Mesodermal cell (in vitro differentiated cells): Measurements from ENCODE around the gene KRT81. TPM values are rescaled to one million over a fixed set of nuclear protein-coding genes. Genes with fewer than 3 reads are reported as not detected.

Source experiments
- H3K27ac ChIP-seq: 2 replicates; pipeline ENCODE4 v1.7.0; 2013; ENCODE audit warnings: mild to moderate bottlenecking, low read depth, low read length, moderate library complexity; ENCODE audit not compliant: severe bottlenecking
- H3K36me3 ChIP-seq: 2 replicates; pipeline ENCODE4 v1.7.1; 2013; ENCODE audit warnings: mild to moderate bottlenecking, low read length, moderate library complexity; ENCODE audit not compliant: control insufficient read depth, insufficient read depth
- H3K4me1 ChIP-seq: one replicate; pipeline ENCODE4 v1.7.1; 2013; ENCODE audit warnings: mild to moderate bottlenecking, low read length; ENCODE audit not compliant: insufficient read depth, control insufficient read depth, poor library complexity, severe bottlenecking
- H3K4me3 ChIP-seq: 2 replicates; pipeline ENCODE4 v1.7.0; 2013; ENCODE audit warnings: low read length, control low read depth, mild to moderate bottlenecking; ENCODE audit not compliant: insufficient read depth, poor library complexity, severe bottlenecking; ENCODE audit errors: extremely low read depth
- H3K9me3 ChIP-seq: 2 replicates; pipeline ENCODE4 v1.7.1; 2013; ENCODE audit warnings: mild to moderate bottlenecking, low read length, moderate library complexity; ENCODE audit not compliant: control insufficient read depth
- WGBS, 2 experiments: methylation state at CpG; one replicate each; pipeline ENCODE4 v1.1.5; 2013; ENCODE audit warnings: missing lambda C conversion rate in 2 of 2; ENCODE audit not compliant: insufficient coverage in 2 of 2; 5-methylcytosine and 5-hydroxymethylcytosine counted together
- polyA plus RNA-seq, 2 experiments: library from polyadenylated mRNA; stranded (reverse); fragments of 50-300 nt; gene quantifications; one replicate each; pipeline ENCODE4 v1.2.3, GENCODE V29; 2013

The KRT81 gene
- polyA plus RNA-seq (2013, experiment 1 of 2) = not detected
- polyA plus RNA-seq (2013, experiment 2 of 2) = not detected

- H3K4me3 ChIP-seq = no peak within 1 kb of the TSS
- no peaks in the 10 kb centered on the region for H3K36me3 ChIP-seq
- no peaks in the 10 kb centered on the region for H3K9me3 ChIP-seq
- no peaks in the 10 kb centered on the region for H3K4me1 ChIP-seq
- no peak within 1 kb of the TSS for H3K27ac ChIP-seq
- 76 to 81% methylated on average over 14 to 19 of the region's 32 CpGs for WGBS, 2 experiments
These were observed at the start of gene KRT81 for GRCh38 chr12:52291267-52291935. Gene KRT81, minus strand, starts transcription at chr12:52291534. Its CDS starts 69 bp downstream, at chr12:52291465.

GRCh38 chr12:52338241-52338960 lies 47.1 kb upstream of the KRT81 start:
- no peak overlapping the region for H3K4me3 ChIP-seq
- H3K36me3 ChIP-seq = no peaks in the 10 kb centered on the region
- H3K4me1 ChIP-seq = no peaks in the 10 kb centered on the region
- peaks cover 4% of the 10 kb centered on the region for H3K9me3 ChIP-seq
- 85 to 91% methylated on average over 10 of the region's 10 CpGs for WGBS, 2 experiments
- H3K27ac ChIP-seq = no peak overlapping the region

GRCh38 chr12:52337054-52337453 lies 45.7 kb upstream of the KRT81 start:
- WGBS, 2 experiments = no CpG with 5 or more reads among the region's 1 CpG
- no peak overlapping the region for H3K4me3 ChIP-seq
- no peaks in the 10 kb centered on the region for H3K4me1 ChIP-seq
- H3K36me3 ChIP-seq = no peaks in the 10 kb centered on the region
- no peak overlapping the region for H3K27ac ChIP-seq
- no peaks in the 10 kb centered on the region for H3K9me3 ChIP-seq

GRCh38 chr12:52336641-52337040 lies 45.3 kb upstream of the KRT81 start:
- no peak overlapping the region for H3K27ac ChIP-seq
- H3K9me3 ChIP-seq = no peaks in the 10 kb centered on the region
- H3K4me1 ChIP-seq = no peaks in the 10 kb centered on the region
- H3K4me3 ChIP-seq = no peak overlapping the region
- H3K36me3 ChIP-seq = no peaks in the 10 kb centered on the region
- WGBS, 2 experiments = no CpG with 5 or more reads among the region's 2 CpGs

- Histone ChIP-seq H3K4me3 (no peak overlapping the region), H3K36me3 (no peaks in the 10 kb centered on the region), H3K9me3 (no peaks in the 10 kb centered on the region), H3K4me1 (no peaks in the 10 kb centered on the region), H3K27ac (no peak overlapping the region)
- WGBS, 2 experiments = 97 to 100% methylated on average over 2 to 3 of the region's 4 CpGs
These were observed 44.4 kb upstream of the KRT81 start for GRCh38 chr12:52335598-52336262.

GRCh38 chr12:52334185-52334584 lies 42.9 kb upstream of the KRT81 start:
- Histone ChIP-seq H3K4me3 (no peak overlapping the region), H3K9me3 (no peaks in the 10 kb centered on the region), H3K27ac (no peak overlapping the region), H3K36me3 (no peaks in the 10 kb centered on the region), H3K4me1 (no peaks in the 10 kb centered on the region)
- 100% methylated on average over 1 of the region's 3 CpGs; no CpG with 5 or more reads in 1 of the 2 experiments for WGBS, 2 experiments

- 82 to 94% methylated on average over 2 to 3 of the region's 3 CpGs for WGBS, 2 experiments
These were observed 42.0 kb upstream of the KRT81 start for GRCh38 chr12:52333321-52333720.

GRCh38 chr12:52332381-52332780 lies 41.0 kb upstream of the KRT81 start:
- 100% methylated on average over 1 of the region's 1 CpG; no CpG with 5 or more reads in 1 of the 2 experiments for WGBS, 2 experiments
- Histone ChIP-seq H3K36me3 (no peaks in the 10 kb centered on the region), H3K4me1 (no peaks in the 10 kb centered on the region), H3K4me3 (no peak overlapping the region), H3K9me3 (no peaks in the 10 kb centered on the region), H3K27ac (no peak overlapping the region)

More at GRCh38 chr12:52333321-52333720, 42.0 kb upstream of the KRT81 start:
- no peak overlapping the region for H3K4me3 ChIP-seq
- H3K36me3 ChIP-seq = no peaks in the 10 kb centered on the region
- H3K9me3 ChIP-seq = no peaks in the 10 kb centered on the region
- no peaks in the 10 kb centered on the region for H3K4me1 ChIP-seq
- no peak overlapping the region for H3K27ac ChIP-seq

- Histone ChIP-seq H3K27ac (no peak overlapping the region), H3K4me3 (no peak overlapping the region), H3K4me1 (no peaks in the 10 kb centered on the region), H3K36me3 (no peaks in the 10 kb centered on the region), H3K9me3 (no peaks in the 10 kb centered on the region)
- 59 to 95% methylated on average over 2 to 3 of the region's 3 CpGs for WGBS, 2 experiments
These were observed 40.5 kb upstream of the KRT81 start for GRCh38 chr12:52331833-52332232.

GRCh38 chr12:52331039-52331438 lies 39.7 kb upstream of the KRT81 start:
- H3K27ac ChIP-seq = no peak overlapping the region
- no peaks in the 10 kb centered on the region for H3K9me3 ChIP-seq
- no peaks in the 10 kb centered on the region for H3K4me1 ChIP-seq
- no peaks in the 10 kb centered on the region for H3K36me3 ChIP-seq
- H3K4me3 ChIP-seq = no peak overlapping the region
- 75 to 100% methylated on average over 1 of the region's 1 CpG for WGBS, 2 experiments
